EL (cell line): Measurements from ENCODE around the gene SRD5A2.
"Not testable (repeated sequence)": the region's sequence is repeated elsewhere in the genome, so short reads cannot be mapped to it uniquely, and the experiment has no call there.

Experiments used
- DNase-seq: peaks from one replicate; pipeline ENCODE4 v3.0.0-alpha.2; 2016

Gene SRD5A2

DNA sequence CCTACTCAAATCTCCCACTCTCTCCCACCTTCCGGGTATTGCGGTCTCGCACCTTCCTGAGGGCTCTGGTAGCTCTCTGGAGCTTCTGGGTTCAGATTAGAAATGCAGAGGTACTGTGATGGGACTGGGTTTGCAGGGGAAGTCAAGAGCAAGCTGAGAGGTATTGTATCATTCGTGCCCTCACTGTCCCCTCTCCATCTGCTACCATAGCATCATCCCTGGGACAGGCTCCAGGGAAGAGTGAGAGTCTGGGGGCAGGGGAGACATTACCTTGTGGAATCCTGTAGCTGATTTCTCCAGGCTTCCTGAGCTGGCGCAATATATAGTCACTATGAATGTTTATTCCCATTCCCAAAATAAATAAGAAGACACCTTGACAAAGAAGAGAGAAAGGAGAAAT is 49.6 kb downstream of the SRD5A2 start:
- no peak for DNase-seq

DNA sequence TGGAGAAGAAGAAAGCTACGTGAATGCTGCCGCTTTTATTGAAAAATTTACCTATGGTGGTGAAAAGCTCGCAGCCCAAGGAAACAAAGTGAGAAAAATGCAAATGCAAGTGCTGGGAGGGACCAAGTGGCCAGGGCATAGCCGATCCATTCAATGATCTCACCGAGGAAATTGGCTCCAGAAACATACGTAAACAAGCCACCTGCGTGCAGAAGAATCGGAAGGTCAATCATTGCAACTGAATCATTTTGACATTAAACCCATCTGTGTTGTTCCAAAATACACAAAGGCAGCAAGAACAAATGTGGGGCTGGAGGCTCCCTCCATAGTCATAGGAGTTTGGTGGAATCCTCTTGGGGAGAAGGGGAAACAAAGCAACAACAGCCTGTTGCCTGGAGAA is 51.5 kb downstream of the SRD5A2 start:
- no peak for DNase-seq

DNA sequence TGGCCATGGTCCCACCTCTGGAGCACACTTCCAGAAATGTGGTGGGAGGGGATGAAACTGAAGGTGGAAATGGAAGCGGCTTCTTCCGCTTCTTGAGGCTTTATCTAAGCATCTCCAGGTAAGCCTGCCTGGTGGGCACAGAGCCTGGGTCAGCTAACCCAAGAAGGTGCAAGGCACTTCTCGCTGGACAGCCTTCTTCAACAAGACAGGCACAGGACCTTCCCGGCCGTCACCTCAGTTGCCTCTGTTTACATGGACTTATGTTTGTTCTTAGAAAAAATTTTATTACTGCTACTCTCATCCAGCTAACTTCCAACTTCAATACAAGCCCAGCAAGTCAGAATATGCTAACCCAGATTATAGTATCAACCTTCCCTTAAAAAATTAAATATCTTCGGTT is 51.9 kb downstream of the SRD5A2 start:
- DNase-seq, result no peak

- no peak for DNase-seq
Measured at GRCh38 chr2:31526946-31527732, 53.6 kb downstream of the SRD5A2 start.

- no peak for DNase-seq
Measured at GRCh38 chr2:31525876-31526275, 54.9 kb downstream of the SRD5A2 start.

GRCh38 chr2:31524592-31524991 is 56.1 kb downstream of the SRD5A2 start:
- no peak for DNase-seq

- DNase-seq, result peak; percentile 65
Measured at GRCh38 chr2:31523871-31524492, 56.8 kb downstream of the SRD5A2 start.

DNA sequence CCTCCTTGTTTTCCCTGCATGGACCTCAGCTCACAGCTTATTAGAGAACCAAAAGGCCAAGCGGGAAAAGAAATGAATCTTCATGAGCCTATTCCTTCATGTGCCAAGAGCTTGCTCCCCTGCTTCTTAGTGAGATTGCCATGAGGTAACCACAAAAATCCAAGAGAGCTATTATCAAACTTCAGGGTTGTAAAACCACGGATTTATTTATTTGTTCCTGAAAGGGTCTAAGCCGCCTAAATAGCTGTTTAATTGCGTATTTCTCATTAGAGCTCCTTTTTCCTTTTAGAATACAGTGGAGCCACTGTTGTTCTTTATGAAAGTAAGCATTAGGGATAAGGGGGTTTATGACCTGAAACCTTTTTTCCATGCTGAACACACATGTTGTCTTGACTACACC is 58.0 kb downstream of the SRD5A2 start:
- no peak for DNase-seq

- no peak for DNase-seq
Measured at GRCh38 chr2:31517442-31518203, 63.1 kb downstream of the SRD5A2 start.

- no peak for DNase-seq
Measured at GRCh38 chr2:31515586-31515985, 65.2 kb downstream of the SRD5A2 start.

DNA sequence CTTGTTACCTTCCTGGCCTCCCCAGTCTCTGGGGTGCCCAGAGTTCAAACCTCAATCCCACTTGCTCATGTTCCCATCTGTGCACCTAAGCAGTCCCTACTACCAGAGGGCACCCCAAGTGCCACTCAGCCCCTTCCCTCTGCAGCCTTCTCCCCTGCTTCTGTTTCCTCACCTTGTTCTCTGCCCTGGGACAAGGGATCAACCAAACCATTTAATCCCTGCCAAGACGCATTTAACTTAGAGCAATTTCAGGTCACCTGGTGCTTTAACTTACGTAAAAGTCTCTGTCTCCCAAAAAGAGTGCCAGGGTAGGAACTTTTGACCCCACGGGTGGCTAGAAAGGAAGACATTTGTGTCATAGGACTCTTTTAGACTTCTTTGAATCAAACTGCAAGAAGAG is 67.2 kb downstream of the SRD5A2 start:
- no peak for DNase-seq

DNA sequence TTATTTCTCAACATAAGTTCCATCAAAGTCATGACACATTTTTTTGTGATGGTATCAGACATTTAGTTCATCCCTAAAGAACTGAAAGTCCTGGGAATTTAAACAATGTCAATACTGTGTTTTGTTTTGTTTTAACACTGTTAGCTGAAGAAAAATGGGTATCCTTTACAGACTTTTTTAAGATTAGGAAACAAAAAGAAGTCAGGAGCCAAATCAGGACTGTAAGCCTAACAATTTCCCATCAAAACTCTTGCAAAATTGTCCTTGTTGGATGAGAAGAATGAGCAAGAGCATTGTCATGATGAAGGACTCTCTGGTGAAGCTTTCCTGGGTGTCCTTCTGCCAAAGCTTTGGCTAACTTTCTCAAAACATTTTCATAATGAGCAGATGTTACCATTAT is 69.4 kb downstream of the SRD5A2 start:
- no peak for DNase-seq

DNA sequence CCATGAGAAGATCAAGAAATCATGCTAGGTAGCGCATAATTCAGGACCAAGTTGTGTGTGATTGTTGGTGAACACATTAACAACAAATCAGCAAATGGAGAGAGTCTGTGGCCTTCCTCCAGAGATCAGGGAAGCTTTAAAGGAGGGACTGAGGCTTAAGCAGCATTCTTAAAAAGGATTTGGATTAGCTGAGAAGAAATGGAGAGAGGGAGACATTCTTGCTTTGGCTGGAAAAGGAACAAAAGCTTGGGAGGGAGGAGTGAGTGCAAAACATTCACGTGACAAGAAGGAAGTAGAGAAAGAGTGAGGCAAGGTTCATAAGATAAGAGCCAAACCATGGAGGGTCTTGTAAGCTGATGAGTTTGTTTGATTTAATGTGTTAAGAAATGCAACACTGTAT is 75.6 kb downstream of the SRD5A2 start:
- DNase-seq, result no peak

DNA sequence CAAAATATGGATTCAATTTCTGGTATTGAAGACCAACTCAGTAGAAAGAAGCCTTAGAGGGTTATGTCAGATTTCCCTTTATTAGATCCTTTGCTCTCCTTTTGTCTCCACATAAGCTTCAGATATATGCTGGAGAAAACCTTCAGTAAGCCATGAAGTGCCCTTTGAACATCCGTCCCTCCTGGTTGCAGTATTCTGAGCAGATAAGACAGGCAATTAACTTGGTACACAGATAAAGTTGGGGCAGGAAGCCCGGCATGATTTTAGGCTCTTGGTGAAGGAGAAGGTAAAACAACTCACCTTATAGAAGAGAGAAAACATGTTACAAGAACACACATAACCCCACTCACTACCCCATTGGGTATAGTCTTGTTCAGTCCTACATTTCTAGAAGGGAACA is 76.4 kb downstream of the SRD5A2 start:
- DNase-seq, result no peak

DNA sequence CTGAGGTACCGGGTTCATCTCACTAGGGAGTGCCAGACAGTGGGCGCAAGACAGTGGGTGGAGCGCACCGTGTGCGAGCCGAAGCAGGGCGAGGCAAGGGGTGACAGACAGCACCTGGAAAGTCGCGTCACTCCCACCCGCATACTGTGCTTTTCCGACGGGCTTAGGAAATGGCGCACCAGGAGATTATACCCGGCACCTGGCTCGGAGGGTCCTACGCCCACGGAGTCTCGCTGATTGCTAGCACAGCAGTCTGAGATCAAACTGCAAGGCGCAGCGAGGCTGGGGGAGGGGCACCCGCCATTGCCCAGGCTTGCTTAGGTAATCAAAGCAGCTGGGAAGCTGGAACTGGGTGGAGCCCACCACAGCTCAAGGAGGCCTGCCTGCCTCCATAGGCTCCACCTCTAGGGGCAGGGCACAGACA is 84.3 kb downstream of the SRD5A2 start:
- not testable (repeated sequence) for DNase-seq

DNA sequence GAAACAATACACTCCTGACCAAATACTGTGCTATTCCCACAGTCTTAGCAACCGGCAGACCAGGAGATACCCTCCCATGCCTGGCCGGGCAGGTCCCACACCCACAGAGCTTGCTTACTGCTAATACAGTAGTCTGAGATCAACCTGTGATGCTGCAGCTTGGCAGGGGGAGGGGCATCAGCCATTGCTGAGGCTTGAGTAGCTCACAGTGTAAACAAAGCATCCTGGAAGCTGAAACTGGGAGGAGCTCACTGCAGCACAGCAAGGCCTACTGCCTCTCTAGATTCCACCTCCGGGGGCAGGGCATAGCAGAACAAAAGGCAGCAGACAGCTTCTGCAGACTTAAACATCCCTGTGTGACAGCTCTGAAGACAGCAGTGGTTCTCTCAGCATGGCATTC is 91.4 kb downstream of the SRD5A2 start:
- peak; percentile 69 for DNase-seq

DNA sequence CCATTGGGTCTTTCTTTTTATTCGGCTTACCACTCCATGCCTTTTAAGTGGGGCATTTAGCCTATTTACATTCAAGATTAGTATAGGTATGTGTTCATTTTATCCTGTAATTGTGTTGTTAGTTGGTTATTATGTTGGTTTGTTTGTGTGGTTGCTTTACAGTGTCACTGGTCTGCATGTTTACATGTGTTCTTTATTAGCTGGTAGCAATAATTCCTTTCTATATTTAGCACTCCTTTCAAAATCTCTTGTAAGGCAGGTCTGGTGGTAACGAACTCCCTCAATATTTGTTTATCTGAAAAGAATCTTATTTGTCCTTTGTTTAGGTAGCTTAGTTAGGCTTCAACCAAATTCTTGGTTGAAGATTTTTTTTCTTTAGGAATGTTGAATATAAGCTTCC is 97.5 kb downstream of the SRD5A2 start:
- DNase-seq, result no peak

GRCh38 chr2:31476511-31477180 is 104.1 kb downstream of the SRD5A2 start:
- DNase-seq, result peak; percentile 72

- DNase-seq, result peak; percentile 84
Measured at GRCh38 chr2:31475692-31476091, 105.0 kb downstream of the SRD5A2 start.

GRCh38 chr2:31474296-31474695 is 106.4 kb downstream of the SRD5A2 start:
- no peak for DNase-seq
